WTC11 (cell line): ENCODE measurements around the gene PSMC6. TPM values are rescaled to one million over a fixed set of nuclear protein-coding genes. Genes with fewer than 3 reads are reported as not detected.
A peak's percentile ranks its signal among the peaks of the same experiment; 100 is the strongest.

Experiments
- ATAC-seq: fragments of 200-7000 bp; cut with Tn5 transposase; 2 replicates; pipeline ENCODE4 v1.10.0; 2021; ENCODE audit warnings: mild to moderate bottlenecking, moderate library complexity
- CTCF ChIA-PET: fragments of 300-600 bp; sonication (Branson Sonifier 250); formaldehyde crosslinking; loops from one replicate; lab custom pipeline; 2021; ENCODE audit warnings: antibody characterized with exemption; lab: Charles Lee
- POLR2A ChIA-PET: fragments of 350-600 bp; sonication (Branson Sonifier 250); formaldehyde crosslinking; loops from one replicate; lab custom pipeline; 2021; ENCODE audit warnings: antibody characterized with exemption; lab: Charles Lee
- DNase-seq: peaks from one replicate; pipeline ENCODE4 v3.0.0; 2021; ENCODE audit warnings: low spot score
- H3K27ac Mint-ChIP-seq: 2 replicates; pipeline ENCODE4 v1.8.0; 2021; ENCODE audit warnings: mixed read lengths
- H3K27me3 Mint-ChIP-seq: 2 replicates; pipeline ENCODE4 v1.8.0; 2021; ENCODE audit warnings: low read depth, mild to moderate bottlenecking, moderate library complexity, mixed read lengths
- H3K36me3 Mint-ChIP-seq: 2 replicates; pipeline ENCODE4 v1.8.0; 2021; ENCODE audit warnings: mixed read lengths
- H3K4me1 Mint-ChIP-seq: 2 replicates; pipeline ENCODE4 v1.8.0; 2022; ENCODE audit warnings: mixed read lengths
- H3K4me3 Mint-ChIP-seq: 2 replicates; pipeline ENCODE4 v1.8.0; 2021; ENCODE audit warnings: mild to moderate bottlenecking, moderate library complexity, mixed read lengths
- H3K9me3 Mint-ChIP-seq: 2 replicates; pipeline ENCODE4 v1.8.0; 2021; ENCODE audit warnings: mixed read lengths
- CREM ChIP-seq: sonication (generic); formaldehyde crosslinking; IDR thresholded peaks from 2 replicates; pipeline ENCODE4 v1.8.1; 2022; ENCODE audit warnings: mild to moderate bottlenecking, missing genetic modification reagents, moderate library complexity
- EMX1 ChIP-seq: fragments of 250-450 bp; sonication (Bioruptor Pico); IDR thresholded peaks from 2 replicates; pipeline ENCODE4 v1.8.0; 2021; ENCODE audit warnings: mild to moderate bottlenecking
- ESRRA ChIP-seq: sonication (generic); formaldehyde crosslinking; IDR thresholded peaks from 2 replicates; pipeline ENCODE4 v1.8.1; 2022; ENCODE audit warnings: mild to moderate bottlenecking, missing genetic modification reagents, borderline replicate concordance
- FOXK1 ChIP-seq: sonication (generic); formaldehyde crosslinking; IDR thresholded peaks from 2 replicates; pipeline ENCODE4 v1.8.0; 2022; ENCODE audit warnings: mild to moderate bottlenecking, moderate library complexity, missing genetic modification reagents
- FOXP1 ChIP-seq: sonication (generic); formaldehyde crosslinking; IDR thresholded peaks from 2 replicates; pipeline ENCODE4 v1.8.0; 2022; ENCODE audit warnings: missing genetic modification reagents, mild to moderate bottlenecking, moderate library complexity, borderline replicate concordance
- KAT7 ChIP-seq: sonication (generic); formaldehyde crosslinking; IDR thresholded peaks from 2 replicates; pipeline ENCODE4 v1.8.1; 2023; ENCODE audit warnings: missing genetic modification reagents, mild to moderate bottlenecking, borderline replicate concordance
- NR1H2 ChIP-seq: sonication (generic); formaldehyde crosslinking; IDR thresholded peaks from 2 replicates; pipeline ENCODE4 v1.9.0; 2021; ENCODE audit warnings: mild to moderate bottlenecking, moderate library complexity, missing genetic modification reagents
- NR2C2 ChIP-seq: sonication (generic); formaldehyde crosslinking; IDR thresholded peaks from 2 replicates; pipeline ENCODE4 v1.8.0; 2022; ENCODE audit warnings: mild to moderate bottlenecking, missing genetic modification reagents
- NR3C1 ChIP-seq: sonication (generic); formaldehyde crosslinking; conservative IDR thresholded peaks from 2 replicates; pipeline ENCODE4 v1.8.1; 2023; ENCODE audit warnings: low read depth, mild to moderate bottlenecking, missing genetic modification reagents
- RELA ChIP-seq: sonication (generic); formaldehyde crosslinking; IDR thresholded peaks from 2 replicates; pipeline ENCODE4 v1.8.1; 2022; ENCODE audit warnings: missing genetic modification reagents, mild to moderate bottlenecking, borderline replicate concordance
- RORB ChIP-seq: fragments of 250-450 bp; sonication (Bioruptor Pico); IDR thresholded peaks from 2 replicates; pipeline ENCODE4 v1.9.0; 2021; ENCODE audit warnings: mild to moderate bottlenecking
- SOX15 ChIP-seq: fragments of 250-450 bp; sonication (Bioruptor Pico); IDR thresholded peaks from 2 replicates; pipeline ENCODE4 v1.9.0; 2021; ENCODE audit warnings: mild to moderate bottlenecking
- TCF7 ChIP-seq: sonication (generic); formaldehyde crosslinking; IDR thresholded peaks from 2 replicates; pipeline ENCODE4 v1.8.0; 2022; ENCODE audit warnings: mild to moderate bottlenecking, low read depth, missing genetic modification reagents, moderate library complexity
- TEAD1 ChIP-seq: sonication (generic); formaldehyde crosslinking; IDR thresholded peaks from 2 replicates; pipeline ENCODE4 v1.8.0; 2022; ENCODE audit warnings: mild to moderate bottlenecking, missing genetic modification reagents
- ZNF396 ChIP-seq: fragments of 250-450 bp; sonication (Bioruptor Pico); IDR thresholded peaks from 2 replicates; pipeline ENCODE4 v1.8.0; 2021; ENCODE audit warnings: mild to moderate bottlenecking, moderate library complexity, borderline replicate concordance
- total RNA-seq: library from RNA; stranded (reverse); gene quantifications from 3 replicates; pipeline ENCODE4 v1.2.3, GENCODE V29; 2021
- TF ChIP-seq, protein P1 (sequence below): sonication (generic); formaldehyde crosslinking; IDR thresholded peaks from 2 replicates; pipeline ENCODE4 v1.8.1; 2022; ENCODE audit warnings: mild to moderate bottlenecking, missing genetic modification reagents, moderate library complexity, borderline replicate concordance
- TF ChIP-seq, protein P2 (sequence below): sonication (generic); formaldehyde crosslinking; IDR thresholded peaks from 2 replicates; pipeline ENCODE4 v1.8.0; 2023; ENCODE audit warnings: missing genetic modification reagents, mild to moderate bottlenecking, borderline replicate concordance
- TF ChIP-seq, protein P3 (sequence below): fragments of 250-450 bp; sonication (Bioruptor Pico); conservative IDR thresholded peaks from 2 replicates; pipeline ENCODE4 v1.9.0; 2021; ENCODE audit warnings: mild to moderate bottlenecking
- TF ChIP-seq, protein P4 (sequence below): sonication (generic); formaldehyde crosslinking; IDR thresholded peaks from 2 replicates; pipeline ENCODE4 v1.8.1; 2023; ENCODE audit warnings: mild to moderate bottlenecking, missing genetic modification reagents, moderate library complexity
- TF ChIP-seq, protein P5 (sequence below): sonication (generic); formaldehyde crosslinking; IDR thresholded peaks from 2 replicates; pipeline ENCODE4 v1.8.0; 2022; ENCODE audit warnings: mild to moderate bottlenecking, missing genetic modification reagents
- TF ChIP-seq, protein P6 (sequence below): sonication (generic); formaldehyde crosslinking; IDR thresholded peaks from 2 replicates; pipeline ENCODE4 v1.8.0; 2022; ENCODE audit warnings: mild to moderate bottlenecking, missing genetic modification reagents

PSMC6 gene
- total RNA-seq, 1 experiment from 2014 or later = 96.4 TPM

DNA sequence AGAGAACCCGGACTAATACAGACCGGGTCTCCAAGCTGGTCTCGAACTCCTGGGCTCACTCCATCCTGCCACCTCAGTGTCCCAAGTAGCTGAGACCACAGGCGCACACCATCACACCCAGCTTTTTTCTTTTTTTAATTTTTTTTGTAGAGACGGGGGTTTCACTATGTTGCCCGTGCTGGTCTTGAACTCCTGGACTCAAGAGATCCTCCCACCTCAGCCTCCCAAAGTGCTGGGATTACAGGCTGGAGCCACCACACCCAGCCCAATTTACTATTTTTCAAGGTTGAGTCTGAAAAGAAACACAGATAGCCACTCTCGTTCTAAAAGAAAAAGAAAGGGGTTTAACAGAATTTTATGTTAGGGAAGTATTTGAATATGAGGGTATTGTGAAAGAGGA, 13.5 kb upstream of the PSMC6 start:
- Mint-ChIP-seq H3K4me1 (peaks cover 28% of the 10 kb centered on the region), H3K27ac (no peak overlapping the region), H3K9me3 (no peaks in the 10 kb centered on the region), H3K27me3 (no peaks in the 10 kb centered on the region; the same call in none of the 2 replicates), H3K4me3 (peak overlapping the region; percentile 51), H3K36me3 (no peaks in the 10 kb centered on the region)
- no peak for ATAC-seq
- no peak for DNase-seq
- no peak for TF ChIP-seq SOX15 (CRISPR knock-in tag)
- TF ChIP-seq, protein P1, sequence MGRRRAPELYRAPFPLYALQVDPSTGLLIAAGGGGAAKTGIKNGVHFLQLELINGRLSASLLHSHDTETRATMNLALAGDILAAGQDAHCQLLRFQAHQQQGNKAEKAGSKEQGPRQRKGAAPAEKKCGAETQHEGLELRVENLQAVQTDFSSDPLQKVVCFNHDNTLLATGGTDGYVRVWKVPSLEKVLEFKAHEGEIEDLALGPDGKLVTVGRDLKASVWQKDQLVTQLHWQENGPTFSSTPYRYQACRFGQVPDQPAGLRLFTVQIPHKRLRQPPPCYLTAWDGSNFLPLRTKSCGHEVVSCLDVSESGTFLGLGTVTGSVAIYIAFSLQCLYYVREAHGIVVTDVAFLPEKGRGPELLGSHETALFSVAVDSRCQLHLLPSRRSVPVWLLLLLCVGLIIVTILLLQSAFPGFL (CRISPR knock-in tag) = no peak
- TF ChIP-seq RORB (CRISPR knock-in tag) = no peak
- ChIA-PET POLR2A (no interaction called here), CTCF (no interaction called here)

DNA sequence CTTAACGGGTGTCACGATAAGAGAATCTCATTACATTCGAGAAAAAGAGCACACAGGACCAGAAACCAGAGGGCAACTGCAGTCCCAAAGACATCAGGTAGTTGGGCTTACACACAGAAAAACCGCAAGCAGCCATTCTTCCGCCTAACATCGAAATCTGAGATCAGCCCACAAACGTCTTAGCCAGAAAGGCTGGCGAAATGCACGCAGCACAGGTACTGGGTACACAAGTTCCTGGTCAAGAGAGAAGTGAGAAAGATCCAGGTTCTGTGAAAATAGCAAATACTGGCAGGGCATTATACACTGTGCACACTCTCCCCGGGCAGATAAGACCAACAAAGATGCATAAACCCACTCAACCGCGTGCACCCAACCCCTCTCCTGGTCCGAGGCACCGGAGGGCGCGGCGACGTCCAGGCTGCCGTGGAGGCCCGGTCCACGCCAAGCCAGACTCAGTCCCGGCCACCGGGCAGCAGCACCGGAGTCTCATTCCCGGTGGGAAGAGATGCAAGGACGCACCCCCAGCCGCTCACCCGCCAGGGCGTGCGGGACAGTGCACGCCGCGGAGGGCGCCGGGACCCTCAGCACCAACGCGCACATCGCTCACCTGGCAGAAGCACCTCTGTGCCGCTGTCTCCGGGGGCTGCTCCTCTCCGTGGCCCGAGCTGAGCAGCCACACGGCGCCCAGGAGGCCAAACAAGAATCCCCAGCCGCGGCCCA, 12.1 kb upstream of the PSMC6 start:
- Mint-ChIP-seq H3K4me1 (peaks cover 28% of the 10 kb centered on the region), H3K27me3 (no peaks in the 10 kb centered on the region; the same call in none of the 2 replicates), H3K36me3 (no peaks in the 10 kb centered on the region), H3K9me3 (no peaks in the 10 kb centered on the region), H3K27ac (peak overlapping the region; percentile 92), H3K4me3 (peak overlapping the region; percentile 95)
- ChIA-PET POLR2A (interaction anchor here (1.3 kb wide), 2 partner anchors 35 to 143 kb away, joined by 5 to 12 read pairs; partner anchors contain the start of genes GPR137C, STYX and TXNDC16), CTCF (no interaction called here)
- DNase-seq = no peak
- peak; percentile 71 for ATAC-seq
- TF ChIP-seq, protein P2, sequence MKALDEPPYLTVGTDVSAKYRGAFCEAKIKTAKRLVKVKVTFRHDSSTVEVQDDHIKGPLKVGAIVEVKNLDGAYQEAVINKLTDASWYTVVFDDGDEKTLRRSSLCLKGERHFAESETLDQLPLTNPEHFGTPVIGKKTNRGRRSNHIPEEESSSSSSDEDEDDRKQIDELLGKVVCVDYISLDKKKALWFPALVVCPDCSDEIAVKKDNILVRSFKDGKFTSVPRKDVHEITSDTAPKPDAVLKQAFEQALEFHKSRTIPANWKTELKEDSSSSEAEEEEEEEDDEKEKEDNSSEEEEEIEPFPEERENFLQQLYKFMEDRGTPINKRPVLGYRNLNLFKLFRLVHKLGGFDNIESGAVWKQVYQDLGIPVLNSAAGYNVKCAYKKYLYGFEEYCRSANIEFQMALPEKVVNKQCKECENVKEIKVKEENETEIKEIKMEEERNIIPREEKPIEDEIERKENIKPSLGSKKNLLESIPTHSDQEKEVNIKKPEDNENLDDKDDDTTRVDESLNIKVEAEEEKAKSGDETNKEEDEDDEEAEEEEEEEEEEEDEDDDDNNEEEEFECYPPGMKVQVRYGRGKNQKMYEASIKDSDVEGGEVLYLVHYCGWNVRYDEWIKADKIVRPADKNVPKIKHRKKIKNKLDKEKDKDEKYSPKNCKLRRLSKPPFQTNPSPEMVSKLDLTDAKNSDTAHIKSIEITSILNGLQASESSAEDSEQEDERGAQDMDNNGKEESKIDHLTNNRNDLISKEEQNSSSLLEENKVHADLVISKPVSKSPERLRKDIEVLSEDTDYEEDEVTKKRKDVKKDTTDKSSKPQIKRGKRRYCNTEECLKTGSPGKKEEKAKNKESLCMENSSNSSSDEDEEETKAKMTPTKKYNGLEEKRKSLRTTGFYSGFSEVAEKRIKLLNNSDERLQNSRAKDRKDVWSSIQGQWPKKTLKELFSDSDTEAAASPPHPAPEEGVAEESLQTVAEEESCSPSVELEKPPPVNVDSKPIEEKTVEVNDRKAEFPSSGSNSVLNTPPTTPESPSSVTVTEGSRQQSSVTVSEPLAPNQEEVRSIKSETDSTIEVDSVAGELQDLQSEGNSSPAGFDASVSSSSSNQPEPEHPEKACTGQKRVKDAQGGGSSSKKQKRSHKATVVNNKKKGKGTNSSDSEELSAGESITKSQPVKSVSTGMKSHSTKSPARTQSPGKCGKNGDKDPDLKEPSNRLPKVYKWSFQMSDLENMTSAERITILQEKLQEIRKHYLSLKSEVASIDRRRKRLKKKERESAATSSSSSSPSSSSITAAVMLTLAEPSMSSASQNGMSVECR (CRISPR knock-in tag) = 0 out of 2 replicates have a peak, but pooled peaks have one; percentile 18
- TF ChIP-seq FOXK1 (CRISPR knock-in tag) (no peak), NR3C1 (CRISPR knock-in tag) (no peak), NR1H2 (CRISPR knock-in tag) (no peak), ESRRA (CRISPR knock-in tag) (no peak), EMX1 (CRISPR knock-in tag) (no peak), CREM (no peak), KAT7 (CRISPR knock-in tag) (peak; percentile 17; the same call in 1 of the 2 replicates), ZNF396 (CRISPR knock-in tag) (no peak), TCF7 (CRISPR knock-in tag) (no peak), TEAD1 (CRISPR knock-in tag) (peak; percentile 45; the same call in 1 of the 2 replicates), RELA (CRISPR knock-in tag) (peak; percentile 67; the same call in 1 of the 2 replicates), FOXP1 (CRISPR knock-in tag) (peak; percentile 77; the same call in 1 of the 2 replicates), NR2C2 (CRISPR knock-in tag) (no peak)
- TF ChIP-seq, protein P3, sequence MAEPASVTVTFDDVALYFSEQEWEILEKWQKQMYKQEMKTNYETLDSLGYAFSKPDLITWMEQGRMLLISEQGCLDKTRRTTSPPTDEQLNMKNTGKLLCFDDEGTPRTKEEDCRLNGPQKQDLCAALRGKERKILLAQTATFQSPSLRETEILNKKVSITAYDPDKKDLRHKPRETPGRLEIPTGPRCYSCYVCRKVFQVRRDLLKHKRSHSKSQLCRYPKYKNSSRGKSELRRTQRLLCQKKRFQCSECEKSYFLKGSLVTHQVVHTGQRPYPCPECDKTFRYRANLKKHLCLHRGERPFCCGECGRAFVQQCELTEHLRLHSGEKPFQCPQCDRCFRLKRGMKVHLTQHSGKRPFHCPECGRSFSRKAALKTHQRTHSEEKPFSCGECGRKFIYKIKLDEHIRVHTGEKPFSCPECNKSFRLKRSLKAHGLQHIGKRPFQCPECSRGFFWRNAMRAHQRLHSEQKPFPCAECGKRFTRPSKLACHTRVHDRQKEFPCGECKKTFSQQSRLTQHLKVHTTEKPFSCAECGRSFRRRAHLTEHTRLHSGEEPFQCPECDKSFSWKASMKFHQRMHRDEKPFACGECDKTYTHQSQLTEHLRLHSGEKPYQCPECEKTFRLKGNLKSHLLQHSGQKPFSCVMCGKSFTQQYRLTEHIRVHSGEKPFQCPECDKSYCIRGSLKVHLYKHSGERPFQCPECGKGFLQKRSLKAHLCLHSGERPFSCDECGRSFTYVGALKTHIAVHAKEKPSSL (CRISPR knock-in tag) = no peak
- TF ChIP-seq, protein P4, sequence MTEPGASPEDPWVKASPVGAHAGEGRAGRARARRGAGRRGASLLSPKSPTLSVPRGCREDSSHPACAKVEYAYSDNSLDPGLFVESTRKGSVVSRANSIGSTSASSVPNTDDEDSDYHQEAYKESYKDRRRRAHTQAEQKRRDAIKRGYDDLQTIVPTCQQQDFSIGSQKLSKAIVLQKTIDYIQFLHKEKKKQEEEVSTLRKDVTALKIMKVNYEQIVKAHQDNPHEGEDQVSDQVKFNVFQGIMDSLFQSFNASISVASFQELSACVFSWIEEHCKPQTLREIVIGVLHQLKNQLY (CRISPR knock-in tag) = no peak
- TF ChIP-seq, protein P1 (CRISPR knock-in tag) = no peak
- TF ChIP-seq, protein P5, sequence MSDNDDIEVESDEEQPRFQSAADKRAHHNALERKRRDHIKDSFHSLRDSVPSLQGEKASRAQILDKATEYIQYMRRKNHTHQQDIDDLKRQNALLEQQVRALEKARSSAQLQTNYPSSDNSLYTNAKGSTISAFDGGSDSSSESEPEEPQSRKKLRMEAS = peak; percentile 71; the same call in 1 of the 2 replicates
- TF ChIP-seq, protein P6, sequence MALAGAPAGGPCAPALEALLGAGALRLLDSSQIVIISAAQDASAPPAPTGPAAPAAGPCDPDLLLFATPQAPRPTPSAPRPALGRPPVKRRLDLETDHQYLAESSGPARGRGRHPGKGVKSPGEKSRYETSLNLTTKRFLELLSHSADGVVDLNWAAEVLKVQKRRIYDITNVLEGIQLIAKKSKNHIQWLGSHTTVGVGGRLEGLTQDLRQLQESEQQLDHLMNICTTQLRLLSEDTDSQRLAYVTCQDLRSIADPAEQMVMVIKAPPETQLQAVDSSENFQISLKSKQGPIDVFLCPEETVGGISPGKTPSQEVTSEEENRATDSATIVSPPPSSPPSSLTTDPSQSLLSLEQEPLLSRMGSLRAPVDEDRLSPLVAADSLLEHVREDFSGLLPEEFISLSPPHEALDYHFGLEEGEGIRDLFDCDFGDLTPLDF (CRISPR knock-in tag) = no peak
